Measurements from ENCODE around the gene RAB3GAP1.
"Not testable (repeated sequence)": the region's sequence is repeated elsewhere in the genome, so short reads cannot be mapped to it uniquely, and the experiment has no call there.

Gene RAB3GAP1

DNA sequence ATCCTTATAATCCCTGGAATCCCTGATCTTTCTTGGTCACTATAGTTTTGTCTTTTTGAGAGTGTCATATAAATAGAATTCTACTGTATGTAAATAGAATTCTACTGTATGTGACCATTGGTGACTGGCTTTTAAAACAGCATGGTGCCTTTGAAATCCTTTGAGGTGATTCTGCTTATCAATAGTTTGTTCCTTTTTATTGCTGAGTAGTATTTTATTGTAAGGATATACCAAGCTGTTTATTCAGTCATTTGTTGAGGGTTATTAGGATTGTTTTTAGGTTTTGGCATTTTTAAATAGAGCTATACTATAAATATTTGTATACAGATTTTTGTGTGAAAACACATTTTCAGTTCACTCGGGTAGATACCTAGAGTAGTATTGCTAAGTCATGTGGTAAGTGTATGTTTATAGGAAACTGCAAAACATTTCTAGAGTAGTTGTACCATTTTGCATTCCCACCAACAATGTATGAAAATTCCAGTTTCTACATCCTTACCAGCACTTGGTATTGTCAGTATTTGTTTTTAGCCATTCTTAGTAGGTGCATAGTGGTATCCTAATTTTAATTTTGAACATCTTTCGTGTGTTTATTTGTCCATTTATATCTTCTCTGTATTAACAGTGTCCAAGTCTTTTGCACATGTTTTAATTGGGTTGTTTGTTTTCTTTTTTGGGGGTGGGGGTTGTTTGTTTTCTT lies 45.6 kb downstream of the RAB3GAP1 start:
- no peak overlapping the region for H3K27ac ChIP-seq
- H3K4me3 ChIP-seq, result no peak overlapping the region

DNA sequence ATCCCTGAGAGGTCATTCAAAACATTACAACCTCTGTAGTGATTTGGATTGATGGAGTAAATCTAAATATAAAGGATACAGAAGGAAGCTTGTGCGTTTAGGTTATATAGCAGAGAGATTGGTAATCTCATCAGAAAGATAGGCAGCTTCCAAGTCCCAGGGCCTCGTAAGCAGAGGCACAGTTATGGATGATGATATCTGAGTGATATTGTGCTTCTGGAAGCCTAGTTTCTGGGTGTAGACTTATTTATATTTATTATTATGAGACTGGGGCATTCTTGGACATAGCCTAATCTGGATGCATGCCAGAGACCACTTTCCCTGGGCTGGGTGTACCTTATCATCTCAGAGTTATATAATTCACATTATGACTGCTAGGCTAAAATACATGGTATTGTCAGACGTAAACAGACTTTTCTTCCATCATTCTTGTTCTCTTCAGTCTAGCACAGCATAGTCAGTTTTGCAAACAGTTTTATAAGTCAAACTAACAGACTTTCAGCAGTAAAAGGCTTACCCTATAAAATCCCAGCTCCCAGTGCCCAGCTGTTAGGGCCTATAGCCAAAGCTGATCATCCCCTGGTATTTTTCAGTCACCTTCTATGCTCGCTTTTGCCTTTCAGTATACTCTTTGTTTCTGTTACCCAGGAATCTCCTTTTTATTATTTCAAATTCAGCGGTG lies 47.9 kb downstream of the RAB3GAP1 start:
- Histone ChIP-seq H3K27ac (no peak overlapping the region), H3K4me3 (no peak overlapping the region)

DNA sequence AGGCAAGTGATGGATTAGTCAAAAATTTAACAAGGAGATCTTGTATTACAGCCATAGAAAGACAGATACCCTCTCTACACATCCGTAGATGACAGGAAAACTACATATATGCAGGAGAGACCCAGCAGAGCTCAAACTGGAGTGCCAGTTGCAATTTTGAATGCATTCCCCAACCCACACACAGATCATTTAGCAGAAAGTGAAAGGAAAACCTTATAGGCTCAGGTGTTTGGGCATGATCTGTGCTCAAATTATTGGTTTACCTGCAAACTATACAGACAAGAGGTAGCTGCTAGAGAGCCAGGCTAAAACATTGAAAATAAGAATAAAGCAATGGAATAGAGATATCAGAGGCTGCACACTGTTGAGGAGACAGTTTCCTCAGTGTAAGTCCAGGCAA lies 51.8 kb downstream of the RAB3GAP1 start:
- no peak overlapping the region for H3K4me3 ChIP-seq
- H3K27ac ChIP-seq, result no peak overlapping the region

DNA sequence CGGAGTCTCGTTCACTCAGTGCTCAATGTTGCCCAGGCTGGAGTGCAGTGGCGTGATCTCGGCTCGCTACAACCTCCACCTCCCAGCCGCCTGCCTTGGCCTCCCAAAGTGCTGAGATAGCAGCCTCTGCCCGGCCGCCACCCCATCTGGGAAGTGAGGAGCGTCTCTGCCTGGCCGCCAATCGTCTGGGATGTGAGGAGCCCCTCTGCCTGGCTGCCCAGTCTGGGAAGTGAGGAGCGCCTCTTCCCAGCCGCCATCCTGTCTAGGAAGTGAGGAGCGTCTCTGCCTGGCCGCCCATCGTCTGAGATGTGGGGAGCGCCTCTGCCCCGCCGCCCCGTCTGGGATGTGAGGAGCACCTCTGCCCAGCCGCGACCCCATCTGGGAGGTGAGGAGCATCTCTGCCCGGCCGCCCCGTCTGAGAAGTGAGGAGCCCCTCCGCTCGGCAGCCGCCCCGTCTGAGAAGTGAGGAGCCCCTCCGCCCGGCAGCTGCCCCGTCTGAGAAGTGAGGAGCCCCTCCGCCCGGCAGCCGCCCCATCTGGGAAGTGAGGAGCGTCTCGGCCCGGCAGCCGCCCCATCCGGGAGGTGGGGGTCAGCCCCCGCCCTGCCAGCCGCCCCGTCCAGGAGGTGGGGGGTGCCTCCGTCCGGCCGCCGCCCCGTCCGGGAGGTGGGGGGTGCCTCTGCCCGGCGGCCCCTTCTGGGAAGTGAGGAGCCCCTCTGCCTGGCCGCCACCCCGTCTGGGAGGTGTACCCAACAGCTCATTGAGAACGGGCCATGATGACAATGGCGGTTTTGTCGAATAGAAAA lies 53.6 kb downstream of the RAB3GAP1 start:
- not testable (repeated sequence) for H3K27ac ChIP-seq

DNA sequence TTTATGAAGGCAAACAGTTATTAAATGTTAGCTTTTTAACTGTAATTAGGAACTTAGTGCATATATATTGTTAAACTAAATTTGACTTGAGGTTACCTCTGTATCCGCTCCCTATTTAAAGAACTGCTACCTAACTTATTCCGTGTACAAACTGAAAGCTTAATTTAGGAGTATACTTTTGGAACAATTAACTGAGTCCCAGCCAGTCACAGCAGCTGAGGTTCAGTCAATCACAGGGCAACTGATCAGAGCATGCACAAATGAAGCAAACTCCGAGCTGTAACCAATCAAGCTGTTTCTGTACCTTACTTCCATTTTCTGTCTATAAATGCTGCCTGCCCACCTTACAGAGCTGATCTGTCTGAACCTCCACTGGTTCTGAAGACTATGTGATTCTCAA lies 61.2 kb downstream of the RAB3GAP1 start:
- no peak overlapping the region for H3K4me3 ChIP-seq
- no peak overlapping the region for H3K27ac ChIP-seq

More for the DNA sequence above, 53.6 kb downstream of the RAB3GAP1 start:
- not testable (repeated sequence) for H3K4me3 ChIP-seq

DNA sequence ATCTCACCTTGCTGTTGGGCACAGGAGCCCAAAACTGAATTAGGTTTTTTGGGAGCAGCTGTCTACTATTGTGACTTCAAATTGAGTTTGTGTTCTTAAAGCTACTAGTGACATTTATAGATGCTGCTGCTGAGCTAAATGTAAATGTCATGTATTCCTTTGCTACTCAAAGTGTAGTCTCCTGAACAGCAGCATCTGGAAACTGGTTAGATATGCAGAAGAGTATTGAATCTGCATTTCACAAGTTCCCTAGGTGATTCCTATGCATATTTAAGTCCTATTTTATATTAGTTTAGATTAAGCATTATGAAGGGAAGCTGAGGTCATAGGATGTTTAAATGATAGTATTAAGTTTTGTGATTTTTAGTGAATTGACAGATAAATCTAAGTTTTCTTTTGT lies 67.5 kb downstream of the RAB3GAP1 start:
- H3K27ac ChIP-seq, result no peak overlapping the region
- no peak overlapping the region for H3K4me3 ChIP-seq

DNA sequence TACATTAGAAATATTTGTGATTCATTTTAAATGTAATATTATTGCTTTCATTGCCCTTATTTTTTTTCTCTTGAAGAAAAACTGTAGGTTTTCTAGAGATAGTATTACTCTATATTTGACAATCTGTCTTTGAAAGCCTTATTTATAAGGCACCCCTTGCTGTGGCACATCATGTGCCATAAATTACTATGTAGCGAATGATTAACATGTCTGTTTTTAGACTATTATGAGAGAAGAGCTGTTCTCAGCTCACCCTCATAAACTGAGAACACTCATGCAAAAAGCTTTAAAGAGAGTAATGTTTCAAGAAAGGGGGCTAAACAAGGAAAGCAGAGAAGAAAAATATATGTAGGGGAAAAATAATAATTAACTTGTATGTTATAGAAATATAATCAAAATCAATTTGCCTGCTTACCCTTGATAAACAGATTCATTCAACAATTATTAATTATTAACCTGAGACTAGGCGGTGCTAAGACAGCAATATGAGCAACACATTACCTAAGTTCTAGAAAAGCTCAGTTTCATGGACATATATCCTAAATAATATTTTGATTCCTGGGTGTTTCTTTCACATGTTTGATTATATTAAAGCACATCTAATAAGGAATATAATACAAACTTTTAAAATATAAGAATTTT lies 69.0 kb downstream of the RAB3GAP1 start:
- no peak overlapping the region for H3K4me3 ChIP-seq
- H3K27ac ChIP-seq, result no peak overlapping the region

DNA sequence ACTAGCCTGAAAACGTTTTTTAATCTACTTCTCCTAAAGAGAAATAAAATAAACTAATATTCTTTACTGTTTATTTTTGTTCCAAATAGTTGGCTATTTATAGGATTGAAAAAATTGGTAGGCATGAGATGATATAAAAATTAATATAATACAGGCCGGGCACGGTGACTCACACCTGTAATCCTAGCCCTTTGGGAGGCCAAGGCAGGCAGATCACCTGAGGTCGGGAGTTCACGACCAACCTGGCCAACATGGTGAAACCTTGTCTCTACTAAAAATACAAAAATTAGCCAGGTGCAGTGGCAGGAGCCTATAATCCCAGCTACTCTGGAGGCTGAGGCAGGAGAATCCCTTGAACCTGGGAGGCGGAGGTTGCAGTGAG lies 69.6 kb downstream of the RAB3GAP1 start:
- not testable (repeated sequence) for H3K27ac ChIP-seq, H3K4me3 ChIP-seq

DNA sequence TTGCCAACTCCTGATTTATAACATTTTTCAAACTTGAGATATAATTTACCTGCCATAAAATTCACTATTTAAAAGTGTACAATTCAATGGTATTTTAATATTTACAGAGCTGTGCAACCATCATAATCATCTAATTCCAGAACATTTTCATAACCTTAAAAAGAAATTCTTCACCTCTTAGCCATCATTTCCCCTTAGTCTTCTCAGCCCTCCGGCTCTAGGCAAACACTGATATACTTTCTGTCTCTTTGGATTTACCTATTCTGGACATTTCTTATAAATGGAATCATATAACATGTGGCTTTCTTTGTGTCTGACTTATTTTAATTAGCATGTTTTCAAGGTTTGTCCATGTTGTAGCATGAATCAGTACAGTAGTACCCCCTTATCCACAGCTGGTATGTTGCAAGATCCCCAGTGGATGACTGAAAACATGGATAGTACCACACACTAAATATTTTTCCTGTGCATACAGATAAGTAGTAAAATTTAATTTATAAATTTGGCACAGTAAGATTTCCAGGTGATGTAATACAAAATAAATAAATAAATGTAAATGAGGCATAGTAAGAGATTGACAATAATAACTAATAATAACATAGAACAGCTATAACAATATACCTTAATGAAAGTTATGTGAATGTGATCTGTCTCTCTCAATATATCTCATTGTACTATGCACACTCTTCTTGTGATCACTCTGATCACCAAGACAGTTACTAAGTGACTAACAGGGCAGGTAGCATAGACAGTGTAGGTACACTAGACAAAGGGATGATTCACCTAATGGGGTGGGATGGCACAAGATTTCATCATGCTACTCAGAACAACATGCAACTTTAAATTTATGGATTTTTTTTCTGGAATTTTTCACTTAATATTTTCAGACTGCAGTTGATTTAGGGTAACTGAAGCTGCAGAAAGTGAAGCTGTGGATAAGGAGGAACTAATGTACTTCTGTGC lies 73.1 kb downstream of the RAB3GAP1 start:
- Histone ChIP-seq H3K27ac (no peak overlapping the region), H3K4me3 (no peak overlapping the region)

DNA sequence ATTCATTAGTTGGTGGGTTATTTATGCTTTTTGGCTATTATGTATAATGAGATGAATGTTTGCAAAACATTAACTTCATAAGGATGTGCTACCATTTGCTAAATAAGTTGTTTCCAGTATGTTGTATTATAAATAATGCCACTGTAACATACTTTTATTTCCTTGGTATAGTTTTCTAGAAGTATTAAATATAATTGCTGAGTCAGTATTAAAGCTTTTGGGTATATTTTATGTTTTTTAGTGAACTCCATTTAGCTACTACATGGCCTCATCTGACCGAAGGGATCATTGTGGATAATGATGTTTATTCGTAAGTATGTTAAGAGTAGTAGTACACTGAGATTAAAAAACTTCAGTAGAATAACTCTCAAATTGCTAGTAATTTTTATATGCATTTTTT lies 73.8 kb downstream of the RAB3GAP1 start:
- Histone ChIP-seq H3K27ac (no peak overlapping the region), H3K4me3 (no peak overlapping the region)

DNA sequence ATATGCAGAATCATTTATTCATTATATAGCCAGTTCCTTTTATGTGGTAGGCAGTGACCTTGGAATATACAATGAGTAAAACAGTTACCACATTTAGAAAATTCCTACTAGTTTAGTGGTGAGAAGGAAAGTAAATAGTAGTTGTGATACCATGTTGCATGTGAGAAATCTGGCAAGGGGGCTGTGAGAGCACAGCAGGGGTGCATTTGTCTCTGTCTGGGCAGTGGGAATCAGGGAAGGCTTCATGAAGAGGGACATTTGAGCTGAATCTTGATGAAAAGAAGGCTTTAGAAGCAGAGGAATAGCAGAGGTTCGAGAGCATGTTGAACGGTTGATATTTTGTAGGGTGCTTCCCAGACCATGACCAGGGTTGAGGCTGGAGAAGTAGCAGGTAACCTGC lies 78.7 kb downstream of the RAB3GAP1 start:
- no peak overlapping the region for H3K27ac ChIP-seq
- no peak overlapping the region for H3K4me3 ChIP-seq

DNA sequence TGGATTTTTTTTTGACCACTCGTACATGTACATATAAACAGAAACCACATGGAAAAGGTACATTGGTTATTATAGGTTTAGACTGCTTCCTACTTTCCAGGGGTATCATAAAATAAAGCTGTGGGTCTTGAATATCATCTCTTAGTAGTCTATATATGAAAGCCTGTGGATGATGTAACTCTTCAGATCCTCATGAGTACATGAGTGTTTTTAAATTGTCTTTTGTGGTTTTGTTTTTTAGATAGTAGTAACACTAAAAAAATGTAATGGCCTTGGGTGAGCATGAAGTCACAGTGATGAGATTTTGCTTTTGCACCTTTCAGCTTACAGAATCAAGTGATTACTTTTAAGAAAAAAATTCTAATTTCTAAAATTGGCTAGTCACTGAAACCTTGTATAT lies 80.2 kb downstream of the RAB3GAP1 start:
- H3K27ac ChIP-seq, result no peak overlapping the region
- H3K4me3 ChIP-seq, result no peak overlapping the region

DNA sequence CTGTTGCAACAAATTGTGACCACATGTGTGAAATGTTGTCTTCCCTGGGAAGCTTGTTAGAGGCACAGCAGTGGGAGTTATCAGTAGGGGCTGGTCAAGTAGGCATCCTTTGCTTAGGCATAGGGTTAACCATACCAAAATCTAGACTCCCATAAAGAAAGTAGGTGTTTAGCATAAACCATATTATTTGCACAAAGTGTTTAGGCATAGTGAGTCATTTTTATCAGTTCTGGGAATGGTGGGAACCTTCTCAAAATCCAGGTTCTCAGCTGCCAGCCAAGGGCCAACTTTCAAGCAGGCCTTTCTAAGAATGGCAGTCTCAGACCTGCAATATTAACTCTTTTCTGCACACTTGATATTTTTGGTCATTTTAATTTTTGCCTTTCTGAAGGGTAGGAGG lies 88.5 kb downstream of the RAB3GAP1 start:
- Histone ChIP-seq H3K27ac (no peak overlapping the region), H3K4me3 (no peak overlapping the region)

DNA sequence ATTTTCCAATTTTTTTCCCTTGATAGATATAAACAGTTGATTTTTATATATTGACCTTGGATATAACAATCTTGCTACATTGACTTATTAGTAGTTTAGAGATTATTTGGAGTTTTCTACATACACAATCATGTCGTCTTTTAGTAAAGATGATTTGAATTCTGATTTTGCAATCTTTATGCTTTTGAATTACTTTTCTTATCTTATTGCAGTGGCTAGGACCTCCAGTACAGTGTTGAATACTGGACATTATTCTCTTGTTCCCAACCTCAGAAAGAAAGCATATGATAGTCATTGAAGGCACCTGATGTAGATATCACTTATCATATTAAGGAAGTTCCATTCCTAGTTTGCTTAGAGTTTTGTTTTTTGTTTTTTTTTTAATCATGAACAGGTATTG lies 90.2 kb downstream of the RAB3GAP1 start:
- Histone ChIP-seq H3K27ac (no peak overlapping the region), H3K4me3 (no peak overlapping the region)

DNA sequence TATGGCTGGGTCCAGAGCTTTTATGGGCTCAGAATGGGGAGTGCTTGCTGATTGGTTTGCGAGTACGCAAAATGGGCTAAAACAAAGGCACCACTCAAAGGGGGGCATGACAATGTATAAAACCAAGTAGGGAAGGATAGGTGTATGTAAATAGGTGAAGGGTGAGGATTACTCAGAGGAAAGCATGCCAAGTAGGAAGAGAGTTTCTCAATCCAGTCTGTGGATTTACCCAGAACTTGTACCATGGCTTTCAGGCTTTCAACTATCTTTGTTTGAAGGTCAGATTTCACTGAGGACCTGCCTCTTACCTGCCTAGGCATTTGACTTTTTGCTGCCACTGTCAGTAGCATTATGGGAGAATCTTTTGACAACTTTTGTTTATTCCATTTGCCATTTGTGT lies 92.3 kb downstream of the RAB3GAP1 start:
- H3K4me3 ChIP-seq, result no peak overlapping the region
- H3K27ac ChIP-seq, result no peak overlapping the region

DNA sequence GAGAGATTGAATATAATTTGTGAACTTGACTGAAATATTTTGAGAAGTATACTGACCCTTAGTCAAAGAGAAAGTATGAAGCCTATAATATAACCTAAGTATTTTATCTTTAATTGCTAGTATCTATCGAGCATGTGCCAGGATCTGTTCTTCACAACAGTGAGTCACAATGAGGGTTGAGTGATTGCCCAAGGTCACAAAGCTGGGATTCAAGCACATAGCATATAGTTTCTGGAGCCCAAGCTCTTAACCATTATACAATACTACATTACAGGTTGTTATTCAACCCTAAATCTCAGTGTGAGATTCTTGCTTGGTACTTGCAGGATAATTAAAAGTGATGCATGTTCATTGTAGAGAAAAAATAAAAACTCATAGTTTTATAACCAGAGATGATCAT lies 97.2 kb downstream of the RAB3GAP1 start:
- Histone ChIP-seq H3K4me3 (no peak overlapping the region), H3K27ac (no peak overlapping the region)

DNA sequence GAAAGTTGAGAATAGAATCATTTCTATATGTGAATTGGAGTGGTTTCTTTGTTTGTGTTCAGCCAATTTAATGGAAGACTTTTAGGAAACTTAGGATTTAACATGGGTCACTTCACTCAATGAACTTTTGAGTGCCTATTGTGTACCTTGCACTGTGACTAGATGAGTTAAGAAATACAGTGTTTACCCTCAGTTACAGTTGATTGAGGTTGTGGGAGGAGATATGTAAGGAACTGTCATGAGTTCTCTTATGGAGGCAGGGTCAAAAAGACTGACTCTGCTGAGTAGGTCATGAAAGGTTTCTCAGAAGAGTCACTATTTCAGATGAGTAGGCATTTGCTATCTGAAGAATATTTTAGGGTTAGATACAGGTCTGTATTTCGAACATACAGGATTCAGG lies 98.6 kb downstream of the RAB3GAP1 start:
- no peak overlapping the region for H3K4me3 ChIP-seq
- H3K27ac ChIP-seq, result no peak overlapping the region

DNA sequence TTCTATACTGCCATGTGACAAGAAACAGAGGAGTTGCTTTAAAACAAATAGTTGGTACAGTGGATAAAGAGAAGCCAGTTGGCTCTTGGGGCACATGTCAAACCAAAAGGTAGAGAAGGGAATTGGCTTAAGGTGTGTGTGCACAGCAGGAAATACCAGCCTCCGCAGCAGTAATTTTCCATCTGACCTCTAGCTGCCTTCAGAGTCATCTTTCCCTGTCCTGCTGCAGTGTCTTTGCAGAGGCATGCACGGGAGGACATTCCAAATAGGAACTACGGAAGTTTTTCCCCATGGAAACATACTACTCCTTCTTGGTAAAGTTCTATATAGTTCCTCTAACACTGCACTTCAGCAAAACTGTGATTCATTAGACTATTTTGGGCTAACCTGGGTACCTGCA lies 99.5 kb downstream of the RAB3GAP1 start:
- Histone ChIP-seq H3K27ac (no peak overlapping the region), H3K4me3 (no peak overlapping the region)

DNA sequence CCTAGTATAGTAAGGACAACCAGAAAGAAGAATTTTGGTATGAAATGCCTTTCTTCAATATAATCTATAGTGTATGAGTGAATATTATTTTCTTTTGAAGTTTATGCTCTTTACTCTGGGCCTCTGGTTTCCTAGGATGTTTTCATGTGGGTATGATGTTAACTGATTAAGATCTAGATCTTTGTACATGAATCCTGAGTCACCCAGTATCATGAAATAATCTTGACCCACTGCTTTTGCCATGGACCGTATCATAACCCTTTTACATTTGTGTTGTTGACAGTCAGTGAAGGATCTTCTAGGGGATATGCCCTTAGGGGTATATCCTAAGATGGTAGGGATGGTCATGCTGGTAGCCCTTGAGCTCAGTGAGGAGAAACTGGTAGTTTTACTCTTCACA lies 100.3 kb downstream of the RAB3GAP1 start:
- Histone ChIP-seq H3K27ac (no peak overlapping the region), H3K4me3 (no peak overlapping the region)
